ENCODE measurements around the gene FN3KRP. TPM values are rescaled to one million over a fixed set of nuclear protein-coding genes. Genes with fewer than 3 reads are reported as not detected.

Gene FN3KRP
- total RNA-seq, 2 donors from 2014 or later, result 9.8 to 15.6 TPM

- DNase-seq (ENCODE audit: low spot score) (no peak), ATAC-seq (ENCODE audit: insufficient number of reproducible peaks, low FRiP score, low read depth) (no peak)
- H3K4me3 ChIP-seq, result no peak overlapping the region
- no peaks in the 10 kb centered on the region for H3K4me1 ChIP-seq (ENCODE audit: control insufficient read depth in 1 of 2, low read depth in 2 of 2)
- H3K27ac ChIP-seq, result no peak overlapping the region
- no peaks in the 10 kb centered on the region for H3K9me3 ChIP-seq
- TF ChIP-seq, protein P1, sequence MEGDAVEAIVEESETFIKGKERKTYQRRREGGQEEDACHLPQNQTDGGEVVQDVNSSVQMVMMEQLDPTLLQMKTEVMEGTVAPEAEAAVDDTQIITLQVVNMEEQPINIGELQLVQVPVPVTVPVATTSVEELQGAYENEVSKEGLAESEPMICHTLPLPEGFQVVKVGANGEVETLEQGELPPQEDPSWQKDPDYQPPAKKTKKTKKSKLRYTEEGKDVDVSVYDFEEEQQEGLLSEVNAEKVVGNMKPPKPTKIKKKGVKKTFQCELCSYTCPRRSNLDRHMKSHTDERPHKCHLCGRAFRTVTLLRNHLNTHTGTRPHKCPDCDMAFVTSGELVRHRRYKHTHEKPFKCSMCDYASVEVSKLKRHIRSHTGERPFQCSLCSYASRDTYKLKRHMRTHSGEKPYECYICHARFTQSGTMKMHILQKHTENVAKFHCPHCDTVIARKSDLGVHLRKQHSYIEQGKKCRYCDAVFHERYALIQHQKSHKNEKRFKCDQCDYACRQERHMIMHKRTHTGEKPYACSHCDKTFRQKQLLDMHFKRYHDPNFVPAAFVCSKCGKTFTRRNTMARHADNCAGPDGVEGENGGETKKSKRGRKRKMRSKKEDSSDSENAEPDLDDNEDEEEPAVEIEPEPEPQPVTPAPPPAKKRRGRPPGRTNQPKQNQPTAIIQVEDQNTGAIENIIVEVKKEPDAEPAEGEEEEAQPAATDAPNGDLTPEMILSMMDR (IDR thresholded peaks at IDR 0.05), result no peak
- H3K27me3 ChIP-seq (replicated peaks; ENCODE audit: insufficient read depth), result no peaks in the 10 kb centered on the region
- peaks cover 24% of the 10 kb centered on the region for H3K36me3 ChIP-seq
These were observed 9.9 kb downstream of the FN3KRP start for GRCh38 chr17:82726427-82726826.

DNA sequence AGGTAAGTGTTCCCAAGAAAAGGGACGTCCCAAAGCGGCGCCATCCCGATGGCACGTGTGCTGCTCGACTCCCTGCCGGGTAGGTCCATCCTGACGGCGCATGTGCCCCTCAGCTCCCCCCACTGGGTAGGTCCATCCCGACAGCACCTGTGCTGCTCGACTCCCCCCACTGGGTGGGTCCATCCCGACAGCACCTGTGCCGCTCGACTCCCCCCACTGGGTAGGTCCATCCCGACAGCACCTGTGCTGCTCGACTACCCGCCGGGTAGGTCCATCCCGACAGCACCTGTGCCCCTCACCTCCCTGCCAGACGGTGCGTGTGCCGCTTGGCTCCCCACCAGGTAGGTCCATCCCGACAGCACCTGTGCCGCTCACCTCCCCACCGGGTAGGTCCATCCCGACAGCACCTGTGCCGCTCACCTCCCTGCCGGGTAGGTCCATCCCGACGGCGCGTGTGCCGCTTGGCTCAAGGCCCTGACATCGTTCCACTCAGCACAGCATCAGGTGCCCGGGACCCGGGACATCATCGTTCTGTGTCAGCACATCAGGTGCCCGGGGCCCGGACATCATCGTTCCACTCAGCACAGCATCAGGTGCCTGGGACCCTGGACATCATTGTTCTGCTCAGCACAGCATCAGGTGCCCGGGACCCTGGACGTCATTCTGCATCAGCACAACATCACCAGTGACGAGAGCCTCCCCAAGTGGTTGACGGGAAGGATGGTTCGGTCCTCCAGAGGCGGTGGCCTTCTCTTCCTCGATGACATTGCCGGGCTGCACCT is 13.2 kb downstream of the FN3KRP start:
- ATAC-seq (ENCODE audit: insufficient number of reproducible peaks, low FRiP score, low read depth), result no peak
- H3K27ac ChIP-seq, result no peak overlapping the region
- H3K4me3 ChIP-seq, result no peak overlapping the region
- DNase-seq (ENCODE audit: low spot score), result no peak
- H3K4me1 ChIP-seq (ENCODE audit: control insufficient read depth in 1 of 2, low read depth in 2 of 2), result peaks cover 0 to 4% of the 10 kb centered on the region in 2 donors
- peaks cover 7% of the 10 kb centered on the region for H3K36me3 ChIP-seq
- TF ChIP-seq, protein P1 (IDR thresholded peaks at IDR 0.05), result no peak
- no peaks in the 10 kb centered on the region for H3K9me3 ChIP-seq
- H3K27me3 ChIP-seq (replicated peaks; ENCODE audit: insufficient read depth), result no peaks in the 10 kb centered on the region

DNA sequence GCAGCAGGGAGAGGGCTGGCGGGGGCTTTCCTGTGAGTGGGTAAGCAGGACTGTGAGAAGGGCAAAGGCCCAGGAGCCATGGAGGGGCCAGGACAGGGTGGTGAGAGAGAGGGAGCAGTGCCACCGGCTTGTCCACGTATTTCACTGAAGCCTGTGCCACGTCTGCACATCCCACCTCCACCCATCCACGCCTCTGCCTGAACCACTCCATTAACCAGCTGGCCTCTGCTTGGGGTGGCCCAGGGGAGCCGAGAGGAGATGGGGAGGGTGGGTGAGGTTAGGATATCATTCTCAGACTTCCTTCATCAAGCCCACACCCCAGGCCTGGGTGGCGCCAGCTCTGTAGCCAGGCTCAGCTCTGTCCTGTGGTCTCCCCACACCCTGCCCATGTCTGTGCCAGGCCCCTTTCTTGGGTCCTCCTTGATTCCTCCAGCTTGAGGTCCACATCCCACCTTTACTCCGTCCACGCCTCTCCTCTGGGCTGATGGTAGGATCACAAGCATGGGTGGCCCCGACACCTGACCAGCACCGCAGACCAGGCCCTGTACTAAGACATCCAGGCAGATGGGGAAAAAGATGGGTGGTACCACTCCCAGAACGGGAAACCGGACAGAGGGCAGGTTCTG is 15.7 kb downstream of the FN3KRP start:
- H3K36me3 ChIP-seq, result peaks cover 5% of the 10 kb centered on the region
- DNase-seq (ENCODE audit: low spot score) (no peak), ATAC-seq (ENCODE audit: insufficient number of reproducible peaks, low FRiP score, low read depth) (no peak)
- TF ChIP-seq, protein P1 (IDR thresholded peaks at IDR 0.05), result no peak
- H3K4me3 ChIP-seq, result no peak overlapping the region
- H3K9me3 ChIP-seq, result no peaks in the 10 kb centered on the region
- no peak overlapping the region for H3K27ac ChIP-seq
- H3K27me3 ChIP-seq (replicated peaks; ENCODE audit: insufficient read depth), result no peaks in the 10 kb centered on the region
- H3K4me1 ChIP-seq (ENCODE audit: control insufficient read depth in 1 of 2, low read depth in 2 of 2), result peaks cover 0 to 19% of the 10 kb centered on the region in 2 donors

DNA sequence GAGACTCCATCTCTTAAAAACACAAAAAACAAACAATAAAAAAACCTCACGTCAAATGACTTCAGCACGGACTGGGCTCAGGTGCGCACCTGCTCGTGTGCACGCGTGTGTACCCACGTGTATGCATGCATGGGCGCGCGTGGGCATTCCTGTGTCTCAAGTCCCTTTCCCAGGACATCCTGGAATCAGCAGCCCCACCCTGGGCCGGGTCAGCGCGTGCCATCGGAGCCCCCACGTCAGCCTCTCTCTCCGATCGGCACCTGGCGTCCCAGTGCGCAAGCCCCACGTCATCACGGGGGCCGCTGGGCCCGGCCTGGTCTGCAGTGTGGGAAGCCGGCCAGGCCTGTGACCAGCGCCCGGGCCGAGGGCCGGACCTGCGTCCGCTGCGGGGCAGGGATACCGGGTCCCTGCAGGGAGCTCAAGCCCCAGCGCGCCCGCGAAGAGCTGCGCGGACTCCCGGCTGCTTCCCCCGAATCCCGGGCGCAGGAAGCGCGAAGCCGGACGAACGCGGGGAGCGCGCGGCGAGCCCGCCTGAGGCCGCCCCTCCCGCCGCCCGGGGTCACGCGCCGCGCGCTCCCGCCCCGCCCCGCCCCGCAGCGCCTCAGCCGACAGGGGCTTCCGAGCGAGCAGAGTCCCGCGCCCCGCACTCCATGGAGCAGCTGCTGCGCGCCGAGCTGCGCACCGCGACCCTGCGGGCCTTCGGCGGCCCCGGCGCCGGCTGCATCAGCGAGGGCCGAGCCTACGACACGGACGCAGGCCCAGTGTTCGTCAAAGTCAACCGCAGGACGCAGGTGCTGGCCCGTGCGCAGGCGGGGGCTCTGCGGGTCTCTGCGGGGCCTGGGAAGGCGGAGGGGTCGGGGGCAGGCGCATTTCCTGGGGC is 18.7 kb downstream of the FN3KRP start, which contains the start of gene FN3K:
Gene FN3K (plus strand): TSS at position 629 of the 880 bp plus-strand sequence. CDS start 22 bp downstream, at position 651.
- TF ChIP-seq, protein P1 (IDR thresholded peaks at IDR 0.05), result no peak
- peaks cover 0 to 19% of the 10 kb centered on the region in 2 donors for H3K4me1 ChIP-seq (ENCODE audit: control insufficient read depth in 1 of 2, low read depth in 2 of 2)
- DNase-seq (ENCODE audit: low spot score) (no peak), ATAC-seq (ENCODE audit: insufficient number of reproducible peaks, low FRiP score, low read depth) (peak; percentile 51)
- H3K27ac ChIP-seq, result peak within 1 kb of the TSS; percentile 57 to 62
- peak within 1 kb of the TSS; percentile 84 for H3K4me3 ChIP-seq
- H3K27me3 ChIP-seq (replicated peaks; ENCODE audit: insufficient read depth), result no peaks in the 10 kb centered on the region
- no peaks in the 10 kb centered on the region for H3K9me3 ChIP-seq
- peaks cover 5% of the 10 kb centered on the region for H3K36me3 ChIP-seq
